ENCODE measurements around the gene FGGY.

The FGGY gene

GRCh38 chr1:59750328-59751003 is 453.6 kb downstream of the FGGY start:
- Histone ChIP-seq H4K20me1 (ENCODE audit: low read depth, low read length) (no peaks in the 10 kb centered on the region), H3K27ac (ENCODE audit: low read depth, low read length) (no peak overlapping the region), H3K79me2 (ENCODE audit: insufficient read depth, low read length) (no peaks in the 10 kb centered on the region), H3K9me3 (ENCODE audit: insufficient read depth, low read length) (no peaks in the 10 kb centered on the region), H3K9me2 (replicated peaks; ENCODE audit: insufficient read depth, low read length) (no peaks in the 10 kb centered on the region), H3K4me2 (ENCODE audit: low read depth, low read length, poor library complexity, severe bottlenecking) (no peak overlapping the region), H3K36me3 (ENCODE audit: low read length) (no peaks in the 10 kb centered on the region), H3K27me3 (ENCODE audit: low read length) (no peaks in the 10 kb centered on the region), H3K9ac (ENCODE audit: low read length) (no peak overlapping the region), H3K4me3 (ENCODE audit: insufficient read depth, low read length, poor library complexity, severe bottlenecking) (no peak overlapping the region), H2AFZ (ENCODE audit: low read depth, low read length, severe bottlenecking) (no peak overlapping the region), H3F3A (ENCODE audit: insufficient read depth) (no peaks in the 10 kb centered on the region)
- TF ChIP-seq EZH2phosphoT487 (conservative IDR thresholded peaks at IDR 0.05; ENCODE audit: low read length) (no peak), CTCF (IDR thresholded peaks at IDR 0.05; ENCODE audit: insufficient read depth, low read length, poor library complexity, severe bottlenecking) (no peak)

GRCh38 chr1:59751004-59751395 is 454.1 kb downstream of the FGGY start:
- Histone ChIP-seq H3K79me2 (ENCODE audit: insufficient read depth, low read length) (no peaks in the 10 kb centered on the region), H3K36me3 (ENCODE audit: low read length) (no peaks in the 10 kb centered on the region), H3K9ac (ENCODE audit: low read length) (no peak overlapping the region), H3K27ac (ENCODE audit: low read depth, low read length) (no peak overlapping the region), H3F3A (ENCODE audit: insufficient read depth) (no peaks in the 10 kb centered on the region), H3K9me3 (ENCODE audit: insufficient read depth, low read length) (no peaks in the 10 kb centered on the region), H3K27me3 (ENCODE audit: low read length) (no peaks in the 10 kb centered on the region), H2AFZ (ENCODE audit: low read depth, low read length, severe bottlenecking) (no peak overlapping the region), H3K9me2 (replicated peaks; ENCODE audit: insufficient read depth, low read length) (no peaks in the 10 kb centered on the region), H3K4me3 (ENCODE audit: insufficient read depth, low read length, poor library complexity, severe bottlenecking) (no peak overlapping the region), H3K4me2 (ENCODE audit: low read depth, low read length, poor library complexity, severe bottlenecking) (no peak overlapping the region), H4K20me1 (ENCODE audit: low read depth, low read length) (no peaks in the 10 kb centered on the region)
- TF ChIP-seq EZH2phosphoT487 (conservative IDR thresholded peaks at IDR 0.05; ENCODE audit: low read length) (no peak), CTCF (IDR thresholded peaks at IDR 0.05; ENCODE audit: insufficient read depth, low read length, poor library complexity, severe bottlenecking) (no peak)

GRCh38 chr1:59751801-59752200 is 454.9 kb downstream of the FGGY start:
- no peak overlapping the region for H3K4me2 ChIP-seq (ENCODE audit: low read depth, low read length, poor library complexity, severe bottlenecking)

More at GRCh38 chr1:59751801-59752200, 454.9 kb downstream of the FGGY start:
- no peak overlapping the region for H3K27ac ChIP-seq (ENCODE audit: low read depth, low read length)
- no peaks in the 10 kb centered on the region for H4K20me1 ChIP-seq (ENCODE audit: low read depth, low read length)
- no peak overlapping the region for H3K9ac ChIP-seq (ENCODE audit: low read length)
- H3K9me3 ChIP-seq (ENCODE audit: insufficient read depth, low read length), result no peaks in the 10 kb centered on the region
- no peaks in the 10 kb centered on the region for H3K36me3 ChIP-seq (ENCODE audit: low read length)
- H3K27me3 ChIP-seq (ENCODE audit: low read length), result no peaks in the 10 kb centered on the region
- H3K79me2 ChIP-seq (ENCODE audit: insufficient read depth, low read length), result no peaks in the 10 kb centered on the region
- H3F3A ChIP-seq (ENCODE audit: insufficient read depth), result no peaks in the 10 kb centered on the region
- no peaks in the 10 kb centered on the region for H3K9me2 ChIP-seq (replicated peaks; ENCODE audit: insufficient read depth, low read length)
- TF ChIP-seq EZH2phosphoT487 (conservative IDR thresholded peaks at IDR 0.05; ENCODE audit: low read length), result no peak
- no peak for TF ChIP-seq CTCF (IDR thresholded peaks at IDR 0.05; ENCODE audit: insufficient read depth, low read length, poor library complexity, severe bottlenecking)
- no peak overlapping the region for H2AFZ ChIP-seq (ENCODE audit: low read depth, low read length, severe bottlenecking)
- H3K4me3 ChIP-seq (ENCODE audit: insufficient read depth, low read length, poor library complexity, severe bottlenecking), result no peak overlapping the region
